ENCODE data around the gene LGMN. TPM values are rescaled to one million over a fixed set of nuclear protein-coding genes. Genes with fewer than 3 reads are reported as not detected.

The LGMN gene
- total and polyA plus RNA-seq, 2 of the 13 experiments (the other 11 are each of a cell fraction or from before 2014, with no cell fraction given) = 28.9 to 76.4 TPM

GRCh38 chr14:92716131-92716530 is 32.3 kb downstream of the LGMN start:
- H3K79me2 ChIP-seq (ENCODE audit: insufficient read depth, low read length) = no peaks in the 10 kb centered on the region
- no peaks in the 10 kb centered on the region for H3K9me3 ChIP-seq (ENCODE audit: low read length)
- 93% methylated on average over 8 of the region's 10 CpGs for WGBS (ENCODE audit: low lambda C conversion rate)
- FAIRE-seq = no peak
- H3K27ac ChIP-seq (ENCODE audit: extremely low read length, insufficient read depth, low read length) = no peak overlapping the region
- no peaks in the 10 kb centered on the region for H4K20me1 ChIP-seq (ENCODE audit: insufficient read depth, low read length)
- no peaks in the 10 kb centered on the region for H3K4me1 ChIP-seq (ENCODE audit: insufficient read depth, low read length)
- TF ChIP-seq ZBTB40 (IDR thresholded peaks at IDR 0.05) (no peak), ZBTB40 (CRISPR knock-in tag; IDR thresholded peaks at IDR 0.05) (no peak), ISX (CRISPR knock-in tag; conservative IDR thresholded peaks at IDR 0.05) (no peak), BRF2 (CRISPR knock-in tag; IDR thresholded peaks at IDR 0.05) (no peak)
- no peak overlapping the region for H3K4me3 ChIP-seq (replicated peaks in 1 of 3; ENCODE audit: insufficient read depth in 1 of 3, low read depth in 2 of 3, low read length in 3 of 3)
- peaks cover 0 to 4% of the 10 kb centered on the region in 2 experiments; a peak in 3 of 5 replicates for H3K36me3 ChIP-seq (replicated peaks in 1 of 2; ENCODE audit: control insufficient read depth in 1 of 2, insufficient read depth in 2 of 2, low read length in 2 of 2)
- H2AFZ ChIP-seq (ENCODE audit: low read length) = no peak overlapping the region
- ATAC-seq = no peak
- POLR2A ChIA-PET = no interaction called here
- DNase-seq (ENCODE audit: low spot score) = no peak
- BruUV-seq (replicated peaks) = no TSS peak
- H3K27me3 ChIP-seq (ENCODE audit: control insufficient read depth in 1 of 2, insufficient read depth in 2 of 2, low read length in 2 of 2) = no peaks in the 10 kb centered on the region
- intact Hi-C loops (cut with micrococcal nuclease; ENCODE audit: unreplicated experiment) = no loop called here
- in situ Hi-C loops (cut with HindIII; ENCODE audit: extremely low pct_ligation_motif_present, low pct_unique_long_range_greater_than_20kb) = no loop called here
- CTCF ChIA-PET (ENCODE audit: low intra/inter-chr PET ratio, low total read pairs) = interaction anchor here (6.0 kb wide), 1 partner anchor 68 kb away, joined by 68 read pairs; no protein-coding TSS in a partner anchor
- no peak overlapping the region for H3K9ac ChIP-seq (ENCODE audit: insufficient read depth, low read depth, low read length)
- H3K4me2 ChIP-seq (ENCODE audit: low read depth, low read length) = no peak overlapping the region
